HG03108 (cell line): ENCODE data around the gene KRTAP10-9.
"Not testable (repeated sequence)": the region's sequence is repeated elsewhere in the genome, so short reads cannot be mapped to it uniquely, and the experiment has no call there.

Experiments
- ATAC-seq: cut with Tn5 transposase; IDR thresholded peaks from one replicate; pipeline ENCODE4 v1.9.1; 2021; ENCODE audit warnings: moderate library complexity; ENCODE audit not compliant: unreplicated experiment

Gene KRTAP10-9

DNA sequence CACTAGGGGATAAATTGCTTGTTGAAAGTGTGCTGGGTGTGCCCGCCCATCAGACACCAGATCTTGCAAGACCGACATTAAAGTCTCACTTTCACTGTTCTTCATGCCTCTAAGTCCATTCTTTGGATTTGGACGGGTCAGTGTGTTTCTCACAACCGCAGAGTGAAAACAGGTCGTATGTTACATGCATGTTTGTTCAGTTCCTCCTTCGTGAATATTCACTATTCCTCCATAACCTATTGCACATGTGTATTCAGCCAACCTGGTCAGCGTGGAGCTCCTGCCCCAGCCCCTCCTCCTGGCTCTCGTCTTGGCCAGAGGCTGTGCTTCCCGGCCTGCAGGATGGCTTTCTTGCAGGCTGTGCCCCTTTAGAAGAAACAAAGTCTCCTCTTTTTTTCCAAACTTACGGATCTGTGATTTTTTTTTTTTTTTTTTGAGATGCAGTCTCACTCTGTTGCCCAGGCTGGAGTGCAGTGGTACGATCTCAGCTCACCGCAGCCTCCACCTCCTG lies 32.4 kb upstream of the KRTAP10-9 start:
- ATAC-seq = no peak

DNA sequence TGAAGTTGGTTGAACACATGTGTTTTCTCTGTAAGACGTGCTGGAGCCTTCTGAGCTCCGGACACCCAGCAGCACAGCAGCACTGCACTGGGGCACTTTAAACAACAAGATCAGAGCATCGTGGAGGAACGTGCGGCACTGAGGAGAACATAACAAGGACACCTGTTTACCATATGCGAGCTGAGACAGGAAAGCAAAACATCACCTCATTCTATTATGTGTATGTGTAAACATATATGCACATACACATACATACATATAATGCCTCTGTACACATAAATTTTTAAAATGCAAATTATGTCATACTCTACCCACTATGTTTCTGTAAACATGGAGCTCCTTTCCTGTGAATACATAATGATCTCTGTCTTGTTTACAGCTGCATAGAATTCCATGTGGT lies 31.4 kb upstream of the KRTAP10-9 start:
- no peak for ATAC-seq

DNA sequence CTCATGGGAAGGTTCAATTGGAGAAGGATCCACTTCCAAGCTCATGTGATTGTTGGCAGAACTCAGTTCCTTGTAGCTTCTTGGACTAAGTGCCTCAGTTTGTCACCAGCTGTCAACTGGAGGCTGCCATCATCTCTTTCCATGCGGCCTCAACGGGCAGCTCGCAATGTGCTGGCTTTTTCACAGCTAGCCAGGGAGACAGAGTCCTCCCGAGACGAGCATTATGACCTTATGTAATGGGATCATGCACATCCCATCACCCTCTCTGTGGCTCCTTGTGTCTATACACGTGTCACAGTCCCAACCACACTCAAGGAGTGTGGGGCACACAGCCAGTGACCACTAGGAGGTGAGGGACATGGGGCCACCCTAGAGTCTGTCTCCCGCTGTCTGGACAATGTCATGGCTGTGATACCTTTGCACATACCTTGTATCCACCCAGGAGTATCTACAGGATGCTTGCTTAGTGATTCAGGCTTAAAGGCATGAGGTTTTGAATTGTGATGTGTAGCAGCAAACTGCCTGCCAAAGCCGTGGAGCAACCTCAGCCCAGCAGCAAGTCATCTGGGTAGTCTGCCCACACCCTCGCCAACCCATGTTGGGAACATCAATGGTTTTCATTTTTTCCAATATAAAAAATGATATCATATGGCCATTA lies 30.7 kb upstream of the KRTAP10-9 start:
- ATAC-seq = no peak

DNA sequence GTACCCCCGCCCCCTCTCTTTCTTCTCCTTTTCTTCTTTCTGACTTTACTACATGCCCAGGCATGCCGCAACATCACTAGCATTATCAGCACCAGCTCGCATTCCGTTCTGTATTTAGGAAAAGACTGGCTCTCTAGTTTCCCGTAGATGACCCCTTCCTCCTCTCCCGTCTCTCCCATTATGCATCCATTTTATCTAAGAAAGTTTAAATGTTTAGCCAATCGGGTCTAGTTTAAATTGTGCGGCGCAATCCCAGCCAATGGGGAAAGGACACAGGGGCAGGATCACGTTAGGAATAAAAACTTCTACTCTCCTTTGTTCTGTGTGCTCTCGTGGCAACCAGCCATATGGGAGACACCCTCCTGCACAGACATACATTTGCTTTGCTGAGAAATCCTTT lies 28.8 kb upstream of the KRTAP10-9 start:
- no peak for ATAC-seq

DNA sequence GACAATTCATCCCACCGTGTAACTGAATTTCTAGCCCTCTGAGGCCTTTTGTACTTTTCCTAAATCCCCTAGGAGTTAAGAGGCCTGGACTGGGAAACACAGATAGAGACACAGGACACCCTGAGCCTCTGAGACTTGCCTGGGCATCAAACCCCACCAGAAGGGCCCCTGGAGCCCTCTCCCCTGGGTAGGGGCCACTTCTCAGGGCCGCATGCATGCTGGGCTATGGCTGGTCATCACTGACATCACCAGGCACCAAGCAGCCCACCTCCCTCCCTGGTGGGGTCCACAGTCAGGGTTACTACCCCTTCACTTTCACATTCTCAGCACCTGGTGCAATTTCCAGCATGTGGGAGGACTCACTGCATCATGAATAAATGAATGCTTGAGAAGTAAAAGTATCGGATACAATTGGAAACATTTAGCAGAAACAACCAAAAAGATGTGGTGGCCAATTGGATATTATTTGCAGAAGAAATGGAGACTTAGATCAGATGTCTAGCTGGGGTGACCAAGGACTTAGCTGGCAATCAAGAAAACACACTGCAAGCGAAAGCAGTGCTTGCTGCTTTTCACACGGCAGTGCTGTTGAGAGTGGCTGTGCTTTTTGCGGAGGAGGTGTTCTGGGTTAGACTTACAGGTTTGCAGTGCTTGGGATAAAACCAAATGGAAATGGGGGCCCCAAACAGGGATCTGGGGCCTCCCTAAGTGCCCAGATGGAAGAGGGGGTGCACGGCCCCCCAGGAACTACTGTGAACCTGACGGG lies 27.4 kb upstream of the KRTAP10-9 start:
- ATAC-seq = no peak

DNA sequence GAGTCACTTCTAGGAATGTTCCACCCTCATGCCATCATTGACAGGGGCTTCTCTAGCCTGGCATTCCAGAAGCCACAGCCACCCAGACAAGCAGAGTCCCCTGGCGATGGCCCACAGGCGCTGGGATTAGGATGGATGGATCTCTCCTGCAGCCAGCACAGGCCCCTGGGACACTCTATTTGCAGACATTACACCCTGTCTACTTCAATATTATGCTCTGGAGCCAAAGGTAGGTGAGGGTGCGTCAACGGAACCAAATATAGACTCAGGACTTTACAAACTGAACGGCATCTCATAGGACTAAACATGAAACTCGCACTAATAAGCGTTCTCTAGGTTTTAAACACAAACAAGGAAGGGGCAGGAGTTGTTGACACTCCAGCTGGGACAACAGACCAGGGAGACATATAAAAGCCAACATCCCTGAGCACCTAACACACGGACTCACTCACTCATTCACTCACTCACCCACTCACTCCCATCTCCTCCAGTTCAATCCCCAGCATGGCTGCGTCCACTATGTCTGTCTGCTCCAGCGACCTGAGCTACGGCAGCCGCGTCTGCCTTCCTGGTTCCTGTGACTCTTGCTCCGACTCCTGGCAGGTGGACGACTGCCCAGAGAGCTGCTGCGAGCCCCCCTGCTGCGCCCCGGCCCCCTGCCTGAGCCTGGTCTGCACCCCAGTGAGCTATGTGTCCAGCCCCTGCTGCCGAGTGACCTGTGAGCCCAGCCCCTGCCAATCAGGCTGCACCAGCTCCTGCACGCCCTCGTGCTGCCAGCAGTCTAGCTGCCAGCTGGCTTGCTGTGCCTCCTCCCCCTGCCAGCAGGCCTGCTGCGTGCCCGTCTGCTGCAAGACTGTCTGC lies 26.5 kb upstream of the KRTAP10-9 start, which contains the start of gene KRTAP10-7:
TSS of gene KRTAP10-7 (plus strand) at position 480 of the 861 bp plus-strand sequence. CDS start at position 505, 25 bp downstream.
- ATAC-seq = not testable (repeated sequence)

DNA sequence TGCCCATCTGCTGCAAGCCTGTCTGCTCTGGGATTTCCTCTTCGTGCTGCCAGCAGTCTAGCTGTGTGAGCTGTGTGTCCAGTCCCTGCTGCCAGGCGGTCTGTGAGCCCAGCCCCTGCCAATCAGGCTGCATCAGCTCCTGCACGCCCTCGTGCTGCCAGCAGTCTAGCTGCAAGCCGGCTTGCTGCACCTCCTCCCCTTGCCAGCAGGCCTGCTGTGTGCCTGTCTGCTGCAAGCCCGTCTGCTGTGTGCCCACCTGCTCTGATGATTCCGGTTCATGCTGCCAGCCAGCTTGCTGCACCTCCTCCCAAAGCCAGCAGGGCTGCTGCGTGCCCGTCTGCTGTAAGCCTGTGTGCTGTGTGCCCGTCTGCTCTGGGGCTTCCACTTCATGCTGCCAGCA lies 25.8 kb upstream of the KRTAP10-9 start:
- ATAC-seq = not testable (repeated sequence)

DNA sequence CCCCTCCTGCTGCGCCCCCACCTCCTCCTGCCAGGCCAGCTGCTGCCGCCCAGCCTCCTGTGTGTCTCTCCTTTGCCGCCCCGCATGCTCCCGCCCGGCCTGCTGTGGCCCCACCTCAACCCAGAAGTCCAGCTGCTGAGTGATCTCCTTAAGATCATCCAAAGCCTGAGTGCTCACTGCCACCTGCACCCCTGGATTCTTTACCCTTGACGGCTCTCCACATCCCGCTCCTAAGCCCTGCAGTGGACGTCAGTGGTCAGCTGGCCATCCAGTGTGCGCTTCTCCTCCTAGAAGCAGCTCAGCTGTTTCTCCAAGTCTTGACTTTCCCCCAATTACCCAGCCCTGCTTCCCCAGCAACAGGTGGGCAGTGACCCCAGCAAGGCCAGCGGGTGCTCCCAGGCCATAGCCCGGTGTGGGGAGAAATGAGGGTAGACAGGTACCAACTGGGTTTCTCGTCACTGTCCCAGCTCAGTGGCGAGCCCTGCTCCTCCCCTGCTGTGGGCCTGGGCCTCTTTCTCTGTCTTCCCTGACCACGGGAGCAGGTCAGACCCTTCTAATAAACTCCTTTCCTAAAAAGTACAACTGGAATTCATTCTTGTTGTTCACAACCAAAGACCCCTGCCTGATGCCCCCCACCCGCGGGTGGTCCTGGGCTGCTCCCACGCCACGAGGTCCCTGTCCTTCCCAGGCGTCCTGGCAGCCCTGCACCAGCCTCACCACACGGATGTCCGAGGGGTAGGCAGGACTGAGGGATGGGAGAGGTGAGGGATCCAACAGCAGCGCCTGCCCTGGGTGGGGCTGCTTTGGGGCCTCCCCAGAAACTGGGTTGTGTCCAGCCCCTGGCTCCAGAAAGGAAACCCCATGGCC lies 25.1 kb upstream of the KRTAP10-9 start:
- no peak for ATAC-seq

DNA sequence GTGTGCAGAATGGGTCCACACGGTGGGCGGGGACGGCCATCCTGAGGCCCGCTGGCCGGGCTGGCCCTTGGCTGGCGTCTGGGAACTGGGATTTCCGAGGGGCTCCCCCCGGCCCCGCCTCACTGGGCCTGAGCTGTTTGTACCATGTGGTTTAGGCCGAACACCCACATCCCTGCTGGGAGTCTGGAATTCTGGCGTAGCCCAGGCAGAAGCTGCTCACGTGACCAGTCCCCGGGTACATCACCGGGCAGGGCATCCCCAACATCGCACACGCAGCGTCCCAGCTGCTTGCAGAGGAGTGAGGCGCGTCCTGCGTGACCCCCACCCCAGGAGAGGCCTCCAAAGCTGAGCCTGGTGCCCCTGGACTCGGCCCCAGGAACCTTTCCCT lies 24.4 kb upstream of the KRTAP10-9 start:
- ATAC-seq = no peak

DNA sequence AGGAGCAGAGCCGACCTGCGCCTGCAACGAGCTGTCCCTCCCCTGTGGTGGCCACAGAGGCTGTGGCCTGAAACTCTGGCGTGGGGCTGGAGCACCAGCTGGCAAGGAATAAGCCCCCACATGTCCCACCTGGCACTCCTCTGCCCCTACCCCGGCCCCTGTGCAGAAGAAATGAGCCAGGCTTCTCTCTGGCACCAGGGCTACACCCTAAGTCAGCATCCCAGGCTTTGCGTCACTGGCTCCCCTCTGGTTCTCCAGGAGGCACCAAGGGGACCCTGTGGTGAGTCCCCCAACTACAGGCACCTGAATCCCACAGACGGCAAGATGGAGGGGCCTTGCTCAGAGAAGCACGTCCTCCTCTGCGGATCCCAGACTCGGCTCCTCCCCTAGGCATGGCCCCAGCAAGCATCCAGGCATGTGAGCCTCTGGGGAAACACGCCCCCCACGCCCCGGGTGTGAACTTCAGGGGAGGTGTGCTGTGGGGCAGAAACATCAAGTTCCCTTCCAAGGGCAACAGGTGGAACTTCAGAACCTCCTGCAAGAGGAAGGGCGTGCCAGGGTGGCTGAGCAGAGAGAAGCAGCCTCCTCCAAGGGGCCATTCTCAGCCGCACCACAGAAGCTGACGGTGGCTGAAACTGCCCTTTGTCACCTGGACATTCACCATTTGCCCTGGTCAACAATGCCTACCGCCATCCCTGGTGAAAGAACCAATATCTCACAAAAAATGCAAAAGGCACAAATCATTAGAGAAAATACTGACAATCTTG lies 23.6 kb upstream of the KRTAP10-9 start:
- no peak for ATAC-seq

DNA sequence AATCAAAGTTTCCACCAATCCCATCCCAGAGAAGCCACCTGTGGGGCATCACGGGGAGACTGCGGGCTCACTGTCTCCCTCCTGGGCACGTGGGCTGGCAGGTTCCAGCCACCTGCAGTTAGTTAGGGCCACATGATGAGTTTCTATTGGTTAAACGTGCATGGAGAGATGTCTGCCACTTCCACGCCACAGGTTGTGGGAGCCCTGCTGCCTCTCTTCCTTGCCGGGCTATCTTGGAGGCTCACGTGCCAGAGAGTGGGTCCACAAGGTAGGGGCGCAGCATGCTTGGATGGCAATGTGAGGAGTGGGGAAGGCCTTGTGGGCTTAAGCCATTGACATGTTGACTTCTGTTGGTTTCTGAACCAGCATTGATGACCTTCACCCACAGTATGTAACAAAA lies 23.0 kb upstream of the KRTAP10-9 start:
- no peak for ATAC-seq

DNA sequence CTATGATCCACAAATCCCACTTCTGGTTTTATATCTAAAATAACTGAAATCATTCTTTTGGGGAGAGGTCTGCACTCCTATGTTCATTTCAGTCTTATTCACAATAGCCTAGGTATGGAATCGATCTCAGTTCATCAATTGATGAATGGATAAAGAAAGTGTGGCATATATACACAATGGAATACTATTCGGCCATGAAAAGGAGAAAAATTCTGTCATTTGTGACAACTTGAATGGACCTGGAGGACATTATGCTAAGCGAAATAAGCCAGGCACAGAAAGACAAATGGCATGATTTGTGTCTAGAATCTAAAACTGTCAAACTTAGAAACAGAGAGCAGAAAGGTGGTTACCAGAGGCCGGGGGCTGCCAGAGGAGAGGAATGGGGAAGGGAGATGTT lies 20.4 kb upstream of the KRTAP10-9 start:
- no peak for ATAC-seq

DNA sequence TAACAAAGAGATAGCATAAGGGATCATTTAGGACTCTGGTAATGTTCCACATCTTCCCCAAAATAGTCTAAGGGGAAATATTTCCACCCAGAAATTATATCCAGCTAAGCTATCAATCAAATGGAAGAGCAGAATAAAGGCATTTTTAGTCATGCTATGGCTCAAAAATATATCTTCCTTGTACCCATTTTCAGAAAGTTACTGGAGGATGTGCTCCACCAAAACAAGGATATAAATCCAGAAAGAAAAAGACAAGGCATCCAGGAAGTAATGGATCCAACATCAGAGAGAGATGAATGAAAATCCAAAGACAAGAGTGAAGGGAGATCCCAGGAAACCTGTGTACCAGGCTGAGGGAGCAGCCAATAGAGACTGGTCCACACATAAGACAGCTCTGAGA lies 17.7 kb upstream of the KRTAP10-9 start:
- ATAC-seq = no peak

DNA sequence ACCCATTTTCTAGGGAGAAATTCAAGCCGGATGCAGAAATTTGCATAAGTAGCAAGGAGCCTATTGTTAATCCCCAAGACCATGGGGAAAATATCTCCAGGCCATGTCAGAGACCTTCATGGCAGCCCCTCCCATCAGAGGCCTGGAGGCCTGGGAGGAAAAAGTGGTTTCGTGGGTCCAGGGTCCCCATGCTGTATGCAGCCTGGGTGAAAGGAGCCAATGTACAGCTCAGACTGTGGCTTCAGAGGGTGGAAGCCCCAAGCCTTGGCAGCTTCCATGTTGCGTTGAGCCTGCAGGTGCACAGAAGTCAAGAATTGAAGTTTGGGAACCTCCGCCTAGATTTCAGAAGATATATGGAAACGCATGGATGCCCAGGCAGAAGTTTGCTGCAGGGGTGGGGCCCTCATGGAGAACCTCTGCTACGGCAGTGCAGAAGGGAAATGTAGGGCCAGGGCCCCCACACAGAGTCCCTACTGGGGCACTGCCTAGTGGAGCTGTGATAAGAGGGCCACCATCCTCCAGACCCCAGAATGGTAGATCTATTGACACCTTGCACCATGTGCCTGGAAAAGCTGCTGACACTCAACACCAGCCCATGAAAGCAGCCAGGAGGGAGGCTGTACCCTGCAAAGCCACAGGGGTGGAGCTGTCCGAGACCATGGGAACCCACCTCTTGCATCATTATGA lies 16.6 kb upstream of the KRTAP10-9 start:
- ATAC-seq = not testable (repeated sequence)

DNA sequence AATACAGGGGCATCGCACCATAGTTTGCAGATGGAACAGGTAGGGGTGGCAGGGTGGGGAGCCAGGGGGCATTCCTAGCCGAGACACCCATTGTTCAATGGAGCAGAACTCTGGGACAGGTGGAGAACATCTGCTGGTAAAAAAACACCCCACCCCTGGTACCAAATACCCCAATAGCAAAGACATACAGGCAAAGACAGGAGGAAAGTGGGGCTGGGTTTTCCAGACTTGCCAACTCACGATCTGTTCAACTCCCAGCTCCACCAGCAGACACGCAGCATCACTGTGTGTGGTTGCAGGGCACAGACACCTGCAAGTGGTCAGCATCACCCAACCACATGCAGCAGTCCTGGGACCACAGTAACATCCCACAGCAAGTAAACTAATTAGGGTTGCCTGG lies 15.3 kb upstream of the KRTAP10-9 start:
- ATAC-seq = no peak

DNA sequence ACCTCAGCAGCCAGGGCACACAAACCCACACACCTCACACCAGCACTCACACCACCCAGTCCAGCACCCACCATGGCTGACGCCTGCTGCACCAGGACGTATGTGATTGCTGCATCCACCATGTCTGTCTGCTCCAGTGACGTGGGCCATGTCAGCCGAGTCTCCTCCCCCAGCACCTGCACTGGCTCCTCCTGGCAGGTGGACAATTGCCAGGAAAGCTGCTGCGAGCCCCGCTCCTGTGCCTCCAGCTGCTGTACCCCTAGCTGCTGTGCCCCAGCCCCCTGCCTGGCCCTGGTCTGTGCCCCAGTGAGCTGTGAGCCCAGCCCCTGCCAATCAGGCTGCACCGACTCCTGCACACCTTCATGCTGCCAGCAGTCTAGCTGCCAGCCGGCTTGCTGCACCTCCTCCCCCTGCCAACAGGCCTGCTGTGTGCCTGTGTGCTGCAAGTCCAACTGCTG lies 14.8 kb upstream of the KRTAP10-9 start, which contains the start of gene KRTAP10-8:
TSS of gene KRTAP10-8 (plus strand) at position 51 of the 458 bp plus-strand sequence. CDS start at position 73, 22 bp downstream.
- ATAC-seq = no peak

DNA sequence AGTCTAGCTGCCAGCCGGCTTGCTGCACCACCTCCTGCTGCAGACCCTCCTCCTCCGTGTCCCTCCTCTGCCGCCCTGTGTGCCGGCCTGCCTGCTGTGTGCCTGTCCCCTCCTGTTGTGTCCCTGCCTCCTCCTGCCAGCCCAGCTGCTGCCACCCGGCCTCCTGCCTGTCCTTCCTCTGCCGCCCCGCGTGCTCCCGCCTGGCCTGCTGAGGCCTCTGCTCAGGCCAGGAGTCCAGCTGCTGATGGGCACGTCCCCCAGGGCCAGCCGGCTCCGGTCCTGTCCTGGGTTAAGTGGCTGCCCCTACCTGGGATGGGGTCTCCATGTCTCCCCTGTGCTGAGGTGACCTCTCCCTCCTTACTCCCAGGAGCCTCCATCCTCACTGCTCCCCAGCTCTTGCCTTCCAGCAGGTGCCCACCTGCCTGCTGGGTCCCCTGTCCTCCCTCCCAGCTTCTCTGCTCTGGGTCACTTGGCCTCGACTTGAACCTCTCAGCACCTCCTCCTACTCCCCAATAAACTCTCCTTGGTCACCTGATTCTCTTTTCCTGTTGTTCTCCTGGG lies 14.1 kb upstream of the KRTAP10-9 start:
- ATAC-seq = no peak

DNA sequence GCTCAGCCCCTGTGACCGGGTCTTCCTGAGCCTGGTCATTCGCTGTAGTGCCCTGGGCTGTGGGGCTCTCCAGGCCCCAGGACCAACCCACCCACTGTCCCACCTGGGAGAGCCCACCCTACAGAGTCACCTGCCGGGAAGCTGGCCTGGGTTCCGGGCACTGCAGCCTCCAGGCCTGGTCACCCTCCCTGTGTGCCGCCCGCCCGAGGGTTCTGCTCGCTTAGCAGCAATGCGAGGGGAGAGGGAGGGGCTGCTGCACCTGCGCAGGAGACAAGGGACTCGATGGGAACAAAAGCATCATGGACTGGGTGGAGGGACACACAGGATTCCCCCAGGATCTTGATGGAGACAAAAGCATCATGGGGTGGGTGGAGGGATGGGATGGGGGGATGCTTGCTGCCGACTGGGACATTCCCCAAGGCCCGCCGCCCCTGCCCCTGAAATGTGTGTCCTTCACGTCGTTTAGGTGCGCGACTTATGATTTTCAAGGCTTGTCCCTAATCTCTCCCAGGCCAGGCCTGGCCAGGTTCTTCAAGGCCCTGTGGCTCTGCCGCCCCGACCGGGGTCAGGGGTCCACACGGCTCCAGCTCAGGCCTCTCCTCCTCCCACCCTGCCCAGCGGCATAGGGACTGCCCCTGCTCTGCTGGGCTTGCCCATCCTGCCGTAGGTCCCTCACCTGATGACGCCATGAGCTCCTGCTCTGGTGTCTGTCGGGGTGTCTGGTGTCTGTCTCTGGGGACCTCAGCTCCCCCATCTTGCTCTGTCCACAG lies 13.3 kb upstream of the KRTAP10-9 start:
- ATAC-seq = no peak
